Epithelial cell of proximal tubule (primary cell): ENCODE measurements around the gene C1orf174. TPM values are rescaled to one million over a fixed set of nuclear protein-coding genes. Genes with fewer than 3 reads are reported as not detected.

Experiments
- DNase-seq: peaks from one replicate; pipeline ENCODE4 v3.0.0-alpha.2; 2011; ENCODE audit warnings: low read depth
- H3K4me3 ChIP-seq: 2 replicates; pipeline ENCODE4 v1.5.1; 2011; ENCODE audit warnings: low read depth, mild to moderate bottlenecking, low read length
- total RNA-seq: library from RNA; depleted of rRNA; stranded (reverse); fragments of >200 nt; gene quantifications from 2 replicates; pipeline ENCODE4 v1.2.3, GENCODE V29; 2015
- TF ChIP-seq, protein P1 (sequence below): conservative IDR thresholded peaks from 2 replicates; pipeline ENCODE4 v1.5.1; 2012; ENCODE audit warnings: low read depth, mild to moderate bottlenecking, low read length

C1orf174 gene
- total RNA-seq, 1 donor from 2014 or later, result 21.9 TPM

DNA sequence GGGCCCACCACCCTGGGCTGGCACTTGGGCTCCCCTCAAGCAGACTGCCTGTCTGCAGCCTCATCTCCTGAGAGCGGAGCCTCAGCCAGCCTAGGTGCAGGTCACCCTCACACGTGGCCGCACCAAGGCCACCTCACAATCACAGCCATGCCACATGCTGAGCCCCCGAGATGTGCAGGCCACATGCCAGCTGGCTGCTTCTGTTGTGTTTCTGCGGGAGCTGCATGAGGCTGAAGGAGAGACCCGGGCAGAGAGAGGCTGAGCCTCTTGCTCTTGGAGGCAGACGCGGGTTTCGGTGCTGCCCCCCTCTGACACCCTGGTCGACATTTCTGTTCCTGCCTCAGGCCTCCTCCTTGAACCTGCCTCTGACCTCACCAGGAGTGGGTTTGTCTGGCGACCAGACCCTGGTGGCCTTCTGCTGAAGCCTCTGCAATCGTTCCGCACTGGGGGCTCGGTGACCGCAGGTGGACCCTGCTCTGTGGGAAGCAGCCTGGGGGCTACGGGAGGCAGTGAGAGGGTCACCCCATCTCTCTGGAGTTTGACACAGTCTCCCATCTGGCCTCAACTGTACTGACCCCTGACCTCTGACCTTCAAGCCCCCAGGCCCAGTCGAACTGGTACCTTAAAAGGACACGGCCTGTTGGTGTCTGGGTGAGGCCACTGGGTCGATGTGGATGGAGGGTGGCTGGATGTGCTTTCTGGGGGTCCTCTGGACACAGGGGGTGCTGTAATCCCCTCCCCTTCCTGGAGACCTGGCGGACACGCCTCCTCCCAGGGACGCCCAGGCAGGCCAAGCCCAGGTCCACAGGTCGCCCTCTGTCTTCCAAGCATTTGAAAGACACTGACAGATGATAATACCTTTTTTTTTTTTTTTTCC, 13.0 kb upstream of the C1orf174 start:
- no peak overlapping the region for H3K4me3 ChIP-seq
- TF ChIP-seq, protein P1, sequence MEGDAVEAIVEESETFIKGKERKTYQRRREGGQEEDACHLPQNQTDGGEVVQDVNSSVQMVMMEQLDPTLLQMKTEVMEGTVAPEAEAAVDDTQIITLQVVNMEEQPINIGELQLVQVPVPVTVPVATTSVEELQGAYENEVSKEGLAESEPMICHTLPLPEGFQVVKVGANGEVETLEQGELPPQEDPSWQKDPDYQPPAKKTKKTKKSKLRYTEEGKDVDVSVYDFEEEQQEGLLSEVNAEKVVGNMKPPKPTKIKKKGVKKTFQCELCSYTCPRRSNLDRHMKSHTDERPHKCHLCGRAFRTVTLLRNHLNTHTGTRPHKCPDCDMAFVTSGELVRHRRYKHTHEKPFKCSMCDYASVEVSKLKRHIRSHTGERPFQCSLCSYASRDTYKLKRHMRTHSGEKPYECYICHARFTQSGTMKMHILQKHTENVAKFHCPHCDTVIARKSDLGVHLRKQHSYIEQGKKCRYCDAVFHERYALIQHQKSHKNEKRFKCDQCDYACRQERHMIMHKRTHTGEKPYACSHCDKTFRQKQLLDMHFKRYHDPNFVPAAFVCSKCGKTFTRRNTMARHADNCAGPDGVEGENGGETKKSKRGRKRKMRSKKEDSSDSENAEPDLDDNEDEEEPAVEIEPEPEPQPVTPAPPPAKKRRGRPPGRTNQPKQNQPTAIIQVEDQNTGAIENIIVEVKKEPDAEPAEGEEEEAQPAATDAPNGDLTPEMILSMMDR, result no peak
- DNase-seq, result no peak

DNA sequence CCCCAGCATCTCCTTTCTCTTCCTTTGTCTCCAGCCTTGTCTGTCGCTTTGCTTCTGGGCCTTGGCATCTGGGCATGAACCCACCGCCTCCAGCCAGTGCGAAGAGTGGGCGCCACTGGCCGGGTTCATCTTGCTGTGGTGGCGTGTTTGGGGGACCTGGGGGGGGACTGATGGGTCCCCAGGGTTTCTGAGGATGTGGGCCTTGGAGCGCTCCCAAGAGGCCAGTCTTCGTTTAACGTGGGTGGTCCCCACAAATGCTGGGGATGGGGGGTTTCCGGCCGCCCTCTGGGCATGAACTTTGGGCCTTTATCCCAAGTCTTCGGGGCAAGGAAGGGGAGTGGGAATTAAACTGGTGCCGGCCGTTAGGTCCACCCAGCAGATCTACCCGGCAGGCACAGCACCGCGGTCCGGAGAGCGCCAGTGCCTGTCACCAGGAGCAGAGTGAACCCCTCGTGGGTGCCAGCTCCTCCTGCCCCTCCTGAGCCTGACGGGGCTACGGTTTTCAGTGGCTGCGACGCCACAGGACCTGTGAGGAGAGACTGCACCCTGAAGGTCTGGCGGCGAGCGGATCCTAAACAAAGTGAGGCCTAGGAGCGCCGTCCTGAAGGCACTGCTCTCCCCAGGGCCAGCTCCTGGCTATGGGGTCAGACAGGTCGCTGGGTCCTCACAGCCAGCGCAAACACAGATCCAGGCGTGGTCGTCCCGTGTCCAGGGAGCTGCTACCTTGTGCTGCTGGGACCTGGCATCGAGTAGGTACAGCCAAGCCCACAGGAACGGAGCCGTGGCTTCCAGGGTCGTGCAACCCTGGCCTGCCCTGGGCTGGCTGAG, 12.1 kb upstream of the C1orf174 start:
- DNase-seq, result no peak
- no peak overlapping the region for H3K4me3 ChIP-seq
- TF ChIP-seq, protein P1, result no peak

DNA sequence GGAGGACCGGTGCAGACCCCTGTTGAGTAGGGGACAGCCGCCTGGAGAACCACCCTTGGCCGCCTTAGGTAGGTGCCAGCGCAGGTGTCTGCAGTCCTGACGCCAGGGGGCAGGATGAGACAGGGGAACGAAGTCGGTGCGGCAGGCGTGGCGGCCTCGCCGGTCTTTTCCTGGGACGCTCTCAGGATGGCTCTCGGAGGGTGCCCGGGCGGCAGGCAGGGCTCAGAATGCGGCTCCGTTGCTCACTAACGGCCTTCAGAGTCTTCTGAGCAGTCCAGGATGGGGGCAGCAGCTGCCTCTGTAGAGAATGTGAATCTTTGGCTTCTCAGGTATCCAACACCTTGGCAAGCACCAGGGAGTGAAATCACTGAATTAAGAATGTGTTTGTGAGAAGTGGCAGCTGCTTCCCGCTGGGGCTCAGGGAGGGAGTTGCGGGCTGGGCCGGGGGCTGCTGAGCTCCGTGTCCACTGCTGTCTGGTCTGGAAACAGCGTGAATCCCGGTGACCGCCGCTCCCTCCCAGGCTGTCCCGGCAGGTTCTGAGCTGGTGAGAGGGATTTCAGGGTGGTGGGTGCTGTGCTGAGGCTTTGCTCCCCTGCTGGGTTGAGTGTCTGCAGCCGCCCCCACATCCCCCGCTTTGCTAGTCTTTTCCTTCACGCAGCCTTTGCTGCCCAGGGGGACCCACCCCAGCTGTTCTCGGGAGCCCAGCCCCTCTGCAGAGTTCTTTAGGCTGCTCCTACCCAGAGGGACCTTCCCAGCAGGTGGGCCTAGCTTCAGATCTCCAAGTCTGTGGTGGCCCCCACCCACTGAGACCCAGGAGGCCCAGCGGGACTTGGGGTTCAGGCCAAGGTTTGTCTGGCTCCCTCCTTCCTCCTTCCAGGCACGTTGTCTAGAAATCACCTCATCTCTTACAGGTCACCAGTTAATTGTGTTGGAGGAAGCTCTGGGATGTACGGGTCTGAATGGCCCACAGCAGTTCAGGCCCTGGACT, 11.1 kb upstream of the C1orf174 start:
- peak overlapping the region; percentile 11 for H3K4me3 ChIP-seq
- no peak for DNase-seq
- TF ChIP-seq, protein P1, result peak; percentile 81

DNA sequence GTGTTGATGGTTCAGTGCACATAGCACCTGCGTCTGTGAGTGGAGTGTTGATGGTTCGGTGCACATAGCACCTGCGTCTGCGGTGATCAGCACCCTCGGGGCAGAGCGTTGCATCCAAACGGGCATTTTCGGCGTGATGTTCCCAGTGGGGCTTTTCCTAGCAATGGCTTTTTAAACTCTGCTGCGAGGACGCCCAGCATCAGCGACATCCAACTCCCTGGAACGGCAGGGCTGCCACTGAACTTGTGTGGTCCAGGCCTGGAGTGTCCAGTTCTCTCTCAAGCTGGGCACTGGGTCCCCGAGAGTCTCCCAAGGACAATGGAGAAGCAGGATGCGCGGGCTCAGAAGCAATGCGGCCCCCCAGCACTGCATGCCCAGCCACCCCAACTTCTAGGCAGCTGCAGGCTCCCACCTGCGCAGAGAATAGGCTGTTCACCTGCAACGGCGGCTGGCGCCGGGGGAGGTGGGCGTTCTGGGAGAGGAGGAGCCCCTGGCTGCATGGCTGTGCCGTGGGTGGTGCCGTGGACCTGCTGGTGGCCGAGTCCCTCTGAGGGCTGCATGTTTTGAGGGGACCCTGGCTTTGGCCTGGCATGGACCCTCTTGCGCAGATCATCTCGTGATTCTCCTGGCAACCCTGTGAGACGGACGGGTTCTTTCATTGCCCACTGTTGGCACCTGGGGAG, 10.1 kb upstream of the C1orf174 start:
- H3K4me3 ChIP-seq, result no peak overlapping the region
- TF ChIP-seq, protein P1, result no peak
- DNase-seq, result no peak

DNA sequence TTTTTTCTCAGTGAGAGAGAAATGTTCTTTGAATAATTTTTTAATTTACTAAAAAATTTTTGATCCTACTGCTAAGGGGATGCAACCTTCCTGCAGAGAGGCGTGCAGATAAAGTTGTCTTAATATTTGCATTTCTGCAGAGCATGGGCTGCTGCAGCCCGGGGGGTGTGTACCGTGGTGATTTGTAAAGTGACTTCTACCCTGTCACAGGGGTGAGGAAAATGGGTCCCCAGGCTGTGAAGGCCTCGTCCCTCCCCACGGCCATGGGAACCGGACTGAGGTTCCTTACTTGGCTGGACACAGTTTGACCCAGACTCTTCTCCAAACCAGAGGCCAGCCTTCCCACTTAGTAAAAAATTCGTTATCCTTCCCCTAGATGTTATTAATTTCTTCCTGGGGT, 9.5 kb upstream of the C1orf174 start:
- DNase-seq, result no peak
- no peak overlapping the region for H3K4me3 ChIP-seq
- TF ChIP-seq, protein P1, result no peak

DNA sequence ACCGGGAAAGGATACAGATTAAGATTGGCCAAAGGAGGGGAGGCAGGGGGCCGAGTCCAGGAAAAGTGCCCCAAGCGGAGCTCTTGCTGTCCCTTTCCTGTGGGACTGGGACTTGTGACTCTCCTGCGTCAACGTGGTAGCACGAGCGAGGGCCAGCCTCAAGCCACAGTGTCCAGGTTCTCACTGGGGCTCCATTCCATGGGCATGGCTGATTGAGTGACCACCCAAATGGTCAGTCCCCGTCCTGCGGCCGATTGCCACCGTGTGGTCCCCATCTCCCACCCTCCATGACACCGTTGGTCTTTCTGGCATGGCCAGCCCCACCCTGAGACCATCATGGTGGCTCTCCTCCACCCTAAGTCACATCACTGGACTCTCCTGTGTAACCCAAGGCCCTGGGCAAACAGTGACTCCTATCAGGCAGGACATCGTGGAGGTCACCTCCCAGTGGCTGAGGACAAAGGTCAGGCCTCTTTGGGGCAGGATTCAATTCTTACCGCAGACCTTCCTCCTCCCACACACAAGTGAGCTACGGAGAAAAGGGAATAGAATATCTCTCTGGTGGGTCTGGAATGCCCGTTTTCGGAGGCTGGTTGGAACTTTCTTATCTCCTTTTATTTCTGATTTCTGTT, 8.9 kb upstream of the C1orf174 start:
- TF ChIP-seq, protein P1, result no peak
- no peak overlapping the region for H3K4me3 ChIP-seq
- no peak for DNase-seq
